Urothelium cell line (cell line): ENCODE measurements around the gene SUGT1.
"Not testable (repeated sequence)": the region's sequence is repeated elsewhere in the genome, so short reads cannot be mapped to it uniquely, and the experiment has no call there.

Experiments used
- DNase-seq: peaks from one replicate; pipeline ENCODE4 v3.0.0; 2011; ENCODE audit warnings: low spot score, mixed read lengths
- FAIRE-seq: peaks from 2 replicates; lab custom pipeline; 2011; peaks lifted over from hg19 to GRCh38; lab: Jason Lieb, UNC

SUGT1 gene

DNA sequence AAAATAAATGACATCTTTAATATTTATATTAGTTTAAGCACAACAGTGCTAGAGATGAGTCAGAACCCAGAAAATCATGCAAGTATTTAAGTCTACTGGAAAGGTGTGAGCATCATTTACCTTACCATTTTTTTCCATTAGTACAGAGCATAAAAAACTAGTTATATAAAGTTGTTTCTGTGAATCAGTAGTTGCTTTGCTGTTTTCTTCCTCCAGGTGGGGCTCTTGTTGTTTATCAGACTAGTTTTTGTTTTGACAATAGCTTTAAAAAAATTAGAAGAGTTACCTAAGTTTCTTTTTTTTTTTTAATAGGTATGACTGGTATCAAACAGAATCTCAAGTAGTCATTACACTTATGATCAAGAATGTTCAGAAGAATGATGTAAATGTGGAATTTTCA, 12.7 kb downstream of the SUGT1 start:
- DNase-seq (peak; percentile 2), FAIRE-seq (no peak)

DNA sequence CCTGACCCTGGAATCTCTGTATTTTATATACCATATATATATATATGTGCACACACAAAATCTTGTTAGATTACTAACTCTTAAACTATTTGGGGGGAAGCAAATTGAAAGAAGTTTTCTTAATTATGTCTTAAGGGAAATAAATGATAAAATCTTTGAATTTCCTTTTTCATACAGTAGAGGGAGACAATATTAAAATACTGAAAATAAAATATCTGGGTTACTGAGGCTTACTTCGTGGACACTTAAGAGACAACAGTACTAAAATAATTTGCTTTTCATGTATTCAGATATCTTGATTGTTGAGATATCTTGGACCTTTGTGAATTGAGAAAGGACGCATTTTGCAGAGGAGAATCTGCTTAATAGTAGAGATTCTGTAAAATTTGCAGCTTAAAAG, 17.0 kb downstream of the SUGT1 start:
- FAIRE-seq (no peak), DNase-seq (no peak)

DNA sequence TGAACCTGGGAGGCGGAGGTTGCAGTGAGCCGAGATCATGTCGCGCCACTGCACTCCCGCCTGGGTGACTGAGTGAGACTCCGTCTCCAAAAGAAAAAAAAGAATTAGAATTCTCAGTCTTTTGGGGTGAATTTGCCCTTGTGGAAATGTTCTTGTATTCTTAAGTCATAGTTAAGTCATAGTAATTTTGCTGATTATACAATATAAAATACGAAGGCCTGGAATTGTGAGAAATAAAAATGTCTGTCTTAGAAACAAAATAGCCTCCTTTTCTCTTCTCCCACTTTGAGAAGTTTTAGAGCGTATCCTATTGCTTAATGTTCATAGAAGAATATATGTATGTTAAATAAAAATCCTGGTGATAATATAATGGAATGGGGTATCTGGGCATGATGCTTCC, 18.1 kb downstream of the SUGT1 start:
- FAIRE-seq, result no peak
- no peak for DNase-seq

DNA sequence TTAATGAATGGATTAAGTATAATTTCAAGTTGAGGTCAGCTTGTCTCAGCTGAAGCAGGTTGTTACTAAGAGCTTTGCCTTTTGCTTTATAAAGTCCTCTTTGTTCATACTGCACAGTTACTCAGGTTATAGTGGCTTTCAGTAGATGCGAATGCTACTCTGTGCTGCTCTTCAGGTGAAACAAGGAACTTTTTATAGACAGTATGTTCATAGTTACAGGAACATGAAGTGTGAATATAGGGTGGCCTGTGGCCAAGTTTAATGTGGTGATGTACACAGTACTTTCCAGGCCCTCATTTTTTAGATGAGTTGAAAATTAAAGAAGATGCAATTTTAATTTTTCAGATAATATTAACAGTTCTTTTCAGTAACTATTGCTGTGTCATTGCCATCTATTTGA, 20.8 kb downstream of the SUGT1 start:
- no peak for DNase-seq
- no peak for FAIRE-seq

DNA sequence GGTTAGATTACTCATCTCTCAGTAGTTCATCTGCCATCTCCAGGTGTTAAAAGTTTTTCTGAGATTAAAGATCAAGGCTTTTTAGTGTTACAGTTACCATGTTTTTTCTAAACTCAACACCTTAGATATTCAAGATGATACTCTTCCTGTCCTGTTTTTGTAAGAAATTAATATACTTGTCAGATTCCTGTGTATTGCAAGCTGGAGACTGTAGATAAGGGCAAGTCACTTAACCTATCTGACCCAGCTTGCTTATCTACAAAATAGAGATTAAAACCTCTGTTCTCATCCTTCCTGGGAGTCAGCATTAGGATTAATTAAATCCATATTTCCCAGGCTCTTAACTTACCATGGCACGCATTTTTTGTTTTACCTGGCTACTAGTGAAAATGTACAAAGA, 25.2 kb downstream of the SUGT1 start:
- no peak for DNase-seq
- no peak for FAIRE-seq

DNA sequence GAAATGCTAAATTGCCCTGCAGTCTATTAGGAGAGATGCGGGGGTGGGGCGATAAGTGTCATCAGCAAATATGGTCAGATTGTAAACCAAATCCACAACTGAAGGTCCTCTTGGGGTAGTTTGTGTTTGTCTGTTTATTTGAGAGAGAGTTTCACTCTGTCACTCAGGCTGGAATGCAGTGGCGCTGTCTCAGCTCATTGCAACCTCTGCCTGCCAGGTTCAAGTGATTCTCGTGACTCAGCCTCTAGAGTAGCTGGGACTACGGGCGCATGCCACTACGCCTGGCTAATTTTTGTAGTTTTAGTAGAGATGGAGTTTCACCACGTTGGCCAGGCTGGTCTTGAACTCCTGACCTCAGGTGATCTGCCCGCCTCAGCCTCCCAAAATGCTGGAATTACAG, 33.2 kb downstream of the SUGT1 start:
- FAIRE-seq, DNase-seq: not testable (repeated sequence)

DNA sequence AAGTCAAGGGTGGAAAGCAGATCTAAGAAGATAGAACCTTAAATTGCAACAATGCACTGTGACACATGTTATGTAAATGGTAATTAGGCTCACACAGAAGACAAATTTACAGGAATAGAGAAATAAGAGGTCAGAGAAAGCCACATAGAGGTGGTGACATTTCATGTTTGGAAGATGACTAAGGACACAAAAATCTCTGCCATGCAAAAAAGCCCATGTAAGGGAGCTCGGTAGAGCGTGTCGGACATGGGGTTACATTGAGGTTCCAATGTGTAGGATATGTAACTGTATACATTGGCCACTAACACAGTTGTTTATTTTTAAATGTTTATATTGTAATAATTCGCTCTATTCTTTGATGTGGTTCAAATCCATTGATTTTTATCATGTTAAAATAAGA, 33.7 kb downstream of the SUGT1 start:
- no peak for FAIRE-seq

DNA sequence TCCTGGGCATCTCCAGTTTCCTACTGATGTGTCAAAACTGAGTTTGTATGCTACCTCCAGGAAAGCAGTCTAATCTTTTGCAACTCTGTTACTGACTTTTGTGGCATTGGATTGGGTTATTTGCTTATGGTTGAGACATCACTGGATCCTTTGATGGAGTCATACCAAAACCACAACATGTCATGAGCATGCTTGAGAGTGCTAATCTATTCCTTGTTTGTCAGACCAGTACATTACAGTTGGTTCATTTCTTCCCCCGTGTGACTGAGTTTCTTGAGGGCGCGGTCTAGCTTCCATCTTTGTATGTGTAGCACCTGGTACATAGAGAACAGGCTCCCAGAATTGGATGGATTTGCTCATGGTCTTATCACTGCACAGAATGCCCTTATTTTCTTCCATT, 43.2 kb downstream of the SUGT1 start:
- FAIRE-seq (no peak), DNase-seq (no peak)

More for the DNA sequence above, 33.7 kb downstream of the SUGT1 start:
- no peak for DNase-seq

DNA sequence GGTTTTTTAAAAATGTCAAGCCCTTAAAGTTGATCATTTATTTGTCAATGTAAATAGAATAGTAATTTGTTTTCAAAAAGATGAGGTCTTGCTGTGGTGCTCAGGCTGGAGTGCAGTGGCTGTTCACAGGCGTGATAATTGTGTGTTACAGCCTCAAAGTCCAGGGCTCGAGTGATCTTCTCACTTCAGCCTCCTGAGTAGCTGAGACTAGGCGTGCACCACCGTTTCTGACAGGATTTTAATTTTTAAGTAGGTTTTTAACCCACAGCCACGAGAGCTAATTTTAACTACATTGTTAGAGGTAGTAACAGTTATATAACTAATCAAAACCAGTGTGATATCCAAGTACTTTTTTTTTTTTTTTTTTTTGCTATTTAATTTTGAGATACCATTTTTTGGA, 43.9 kb downstream of the SUGT1 start:
- FAIRE-seq (no peak), DNase-seq (no peak)

DNA sequence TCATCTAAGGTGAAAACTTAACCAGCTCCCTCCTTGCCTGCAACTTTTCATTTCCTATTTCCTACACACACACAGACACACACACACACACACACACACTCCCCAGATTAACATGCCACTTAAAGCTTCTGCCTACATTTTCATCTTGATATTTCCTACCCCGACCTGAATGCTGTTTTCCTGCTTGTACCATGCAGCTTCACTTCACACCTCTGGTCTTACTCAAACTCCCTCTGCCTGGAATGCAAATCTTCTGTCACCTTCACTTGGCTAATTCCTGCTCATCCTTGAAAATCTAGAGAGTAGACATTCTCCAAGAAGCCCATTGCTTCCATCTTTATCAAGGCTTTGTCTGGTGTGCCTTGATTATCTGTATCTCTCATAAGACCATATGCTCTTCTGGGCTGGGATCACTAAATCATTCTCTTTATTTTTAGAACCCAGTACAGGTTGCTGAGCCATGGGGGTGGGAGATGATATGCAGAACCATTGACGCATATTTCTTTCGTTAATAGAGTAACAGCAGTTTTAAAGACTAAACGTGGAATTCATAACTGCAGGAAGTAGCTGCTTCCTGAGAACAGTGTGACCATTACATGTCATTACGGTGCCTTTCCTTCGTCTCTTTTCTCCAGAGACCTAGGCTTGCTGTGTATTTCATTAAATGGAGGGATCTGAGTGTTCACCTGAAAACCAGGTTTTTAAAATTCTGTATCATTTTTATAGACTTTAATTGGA, 49.3 kb downstream of the SUGT1 start:
- FAIRE-seq, result no peak
- no peak for DNase-seq

DNA sequence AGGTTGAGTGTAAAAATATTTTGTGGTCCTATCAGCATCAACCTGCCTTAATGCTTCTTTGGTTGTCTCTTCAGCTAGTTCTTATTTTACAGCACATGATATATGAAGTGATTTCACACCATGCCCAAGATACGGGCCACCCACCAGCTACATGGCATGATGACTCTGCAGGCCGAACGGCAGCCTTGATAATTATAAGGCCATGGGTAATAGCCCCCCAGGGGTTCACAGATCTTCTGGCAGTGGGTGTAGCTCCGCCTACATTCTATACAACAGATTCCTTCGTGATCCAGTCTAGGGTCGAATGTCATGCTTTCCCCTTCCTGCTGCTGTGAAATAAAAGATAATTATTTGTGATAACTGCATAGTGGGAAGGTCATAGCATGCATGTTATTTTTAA, 50.8 kb downstream of the SUGT1 start:
- FAIRE-seq, result no peak
- DNase-seq, result no peak

DNA sequence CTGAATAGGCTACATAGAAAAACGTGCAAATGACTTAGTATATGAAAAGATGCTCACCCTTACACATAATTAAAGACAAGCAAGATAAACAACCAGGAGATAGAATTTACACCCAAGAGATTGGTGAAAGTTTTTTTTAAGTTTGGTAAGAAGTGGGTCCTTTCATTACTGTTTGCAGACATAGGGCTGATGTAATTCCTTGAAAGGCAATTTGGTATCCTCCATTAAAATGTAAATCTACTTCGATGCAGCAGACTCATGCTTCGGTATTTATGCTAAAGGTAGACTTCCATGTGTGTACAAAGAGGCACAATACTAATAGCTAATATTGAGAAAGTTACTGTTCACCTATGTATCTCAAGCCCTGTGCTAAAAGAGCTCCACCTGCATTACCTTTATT, 53.4 kb downstream of the SUGT1 start:
- DNase-seq, result no peak
- no peak for FAIRE-seq

DNA sequence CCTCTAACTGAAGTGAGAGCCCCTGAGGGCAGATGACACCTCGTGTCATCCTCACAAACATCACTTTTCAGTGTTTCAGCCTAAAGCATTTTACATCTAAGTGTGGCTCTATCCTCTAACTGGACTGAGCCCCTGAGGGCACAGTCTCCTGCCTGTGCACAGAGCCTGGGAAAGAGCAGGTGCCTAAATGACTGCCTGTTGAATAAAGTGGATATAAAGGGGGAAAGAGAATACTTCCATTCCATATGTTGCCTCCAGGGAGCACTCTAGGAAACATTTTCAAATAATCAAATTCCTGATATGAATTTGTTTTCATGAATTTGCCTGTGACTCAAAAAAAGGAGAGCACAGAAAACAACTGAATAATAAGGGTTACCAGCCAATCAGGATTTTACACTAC, 54.7 kb downstream of the SUGT1 start:
- DNase-seq (no peak), FAIRE-seq (no peak)

DNA sequence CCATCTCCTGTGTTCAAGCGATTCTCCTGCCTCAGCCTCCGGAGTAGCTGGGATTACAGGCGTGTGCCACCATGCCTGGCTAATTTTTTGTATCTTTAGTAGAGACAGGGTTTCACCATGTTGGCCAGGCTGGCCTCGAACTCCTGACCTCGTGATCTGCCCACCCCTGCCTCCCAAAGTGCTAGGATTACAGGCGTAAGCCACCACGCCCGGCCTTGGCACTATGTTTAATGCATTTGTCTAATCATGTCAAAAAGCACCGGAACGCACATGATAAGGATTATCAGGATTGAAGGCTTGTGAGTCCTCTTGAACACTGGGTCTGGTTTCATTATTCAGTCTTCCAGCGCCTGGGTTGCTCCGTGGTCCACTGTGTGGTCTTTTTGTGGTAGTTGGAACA, 55.6 kb downstream of the SUGT1 start:
- not testable (repeated sequence) for DNase-seq, FAIRE-seq

DNA sequence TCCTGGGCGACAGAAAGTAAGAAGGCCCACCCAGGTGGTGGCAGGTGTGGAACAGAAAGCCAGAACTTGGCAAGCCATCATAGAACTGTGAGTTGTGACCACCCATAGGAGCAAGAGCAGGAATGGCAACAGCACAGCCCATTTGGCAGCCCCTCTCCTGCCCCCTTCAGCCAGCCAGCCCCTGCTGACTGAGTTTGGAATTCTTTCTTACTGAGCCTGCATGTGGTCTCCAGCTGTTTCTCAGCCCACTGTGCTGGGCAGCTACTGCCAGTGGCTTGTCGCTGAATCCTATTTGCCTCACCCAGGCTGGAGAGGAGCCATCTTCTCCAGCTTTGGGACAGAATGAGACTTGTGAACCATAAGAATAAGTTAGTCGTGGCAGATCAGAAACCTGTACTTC, 58.6 kb downstream of the SUGT1 start:
- no peak for FAIRE-seq

DNA sequence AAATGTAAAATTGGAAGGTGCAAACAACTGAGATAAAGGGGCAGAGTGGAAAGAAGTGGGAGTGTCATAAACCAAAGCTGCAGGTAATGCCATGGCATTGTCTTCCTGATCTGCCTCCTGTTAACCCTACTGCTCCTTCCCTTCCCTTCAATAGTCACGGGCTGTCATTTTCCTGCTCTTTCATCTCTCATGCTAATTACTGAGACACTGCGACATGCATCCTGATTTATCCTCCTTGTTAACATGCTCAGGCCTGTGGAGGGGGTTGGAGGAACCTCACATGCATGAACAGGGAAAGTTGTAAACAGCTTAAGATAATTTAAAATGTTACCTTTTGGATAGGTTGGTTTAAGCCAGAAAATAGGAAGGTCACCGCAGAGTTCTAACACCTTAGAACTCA, 59.7 kb downstream of the SUGT1 start:
- no peak for FAIRE-seq
- no peak for DNase-seq

More for the DNA sequence above, 58.6 kb downstream of the SUGT1 start:
- DNase-seq, result no peak

DNA sequence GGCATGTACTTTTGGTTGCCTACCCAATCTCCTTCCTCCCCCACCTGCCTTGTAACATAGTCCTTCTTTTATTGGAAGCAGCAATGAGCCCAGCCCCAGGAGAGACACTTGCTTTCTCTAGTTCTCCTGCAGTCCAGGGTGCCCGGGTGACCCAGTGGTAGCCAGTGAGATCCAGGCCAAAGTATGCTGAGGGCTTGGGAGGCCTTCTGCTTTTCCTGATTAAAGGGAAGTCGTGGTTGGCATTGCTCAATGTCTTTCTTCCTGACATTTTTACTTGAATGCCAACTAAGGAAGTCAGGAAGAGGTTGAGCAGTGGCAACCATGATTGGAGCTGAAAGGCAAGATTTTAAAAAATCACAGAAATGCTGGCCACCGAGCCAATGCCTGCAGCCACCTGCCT, 61.3 kb downstream of the SUGT1 start:
- no peak for DNase-seq
- FAIRE-seq, result no peak

DNA sequence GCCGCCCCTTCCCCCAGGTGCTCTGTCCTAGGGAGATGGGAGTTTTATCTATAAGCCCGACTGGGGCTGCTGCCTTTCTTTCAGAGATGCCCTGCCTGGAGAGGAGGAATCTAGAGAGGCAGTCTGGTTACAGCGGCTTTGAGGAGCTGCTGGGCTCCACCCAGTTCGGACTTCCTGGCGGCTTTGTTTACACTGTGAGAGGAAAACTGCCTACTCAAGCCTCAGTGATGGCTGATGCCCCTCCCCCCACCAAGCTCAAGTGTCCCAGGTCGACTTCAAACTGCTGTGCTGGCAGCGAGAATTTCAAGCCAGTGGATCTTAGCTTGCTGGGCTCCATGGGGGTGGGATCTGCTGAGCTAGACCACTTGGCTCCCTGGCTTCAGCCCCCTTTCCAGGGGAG, 68.3 kb downstream of the SUGT1 start:
- not testable (repeated sequence) for FAIRE-seq, DNase-seq

DNA sequence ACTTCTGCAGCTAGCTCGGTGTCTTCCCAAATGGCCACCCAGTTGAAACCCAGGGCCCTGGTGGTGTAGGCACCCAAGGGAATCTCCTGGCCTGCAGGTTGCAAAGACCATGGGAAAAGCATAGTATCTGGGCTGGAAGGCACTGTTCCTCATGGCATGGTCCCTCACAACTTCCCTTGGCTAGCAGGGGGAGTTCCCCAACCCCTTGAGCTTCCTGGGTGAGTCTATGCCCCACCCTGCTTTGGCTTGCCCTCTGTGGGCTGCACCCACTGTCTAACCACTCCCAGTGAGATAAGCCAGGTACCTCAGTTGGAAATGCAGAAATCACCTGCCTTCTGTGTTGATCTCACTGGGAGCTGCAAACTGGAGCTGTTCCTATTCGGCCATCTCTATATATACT, 68.7 kb downstream of the SUGT1 start:
- DNase-seq, FAIRE-seq: not testable (repeated sequence)

DNA sequence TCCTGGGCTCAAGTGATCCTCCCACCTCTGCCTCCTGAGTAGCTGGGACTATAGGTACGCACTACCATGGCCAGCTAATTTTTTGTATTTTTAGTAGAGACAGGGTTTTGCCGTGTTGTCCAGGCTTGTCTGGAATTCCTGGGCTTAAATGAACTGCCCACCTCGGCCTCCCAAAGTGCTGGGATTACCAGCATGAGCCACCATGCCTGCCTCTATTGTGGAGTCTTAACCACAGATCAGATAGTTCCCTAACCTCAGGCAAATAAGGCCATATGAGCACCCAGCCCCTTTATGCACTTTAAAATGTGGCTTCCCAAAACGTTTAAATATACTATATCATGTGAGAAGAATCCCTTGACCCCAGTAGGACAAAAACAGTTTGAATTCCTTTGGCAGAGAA, 70.5 kb downstream of the SUGT1 start:
- DNase-seq, result no peak
- no peak for FAIRE-seq

DNA sequence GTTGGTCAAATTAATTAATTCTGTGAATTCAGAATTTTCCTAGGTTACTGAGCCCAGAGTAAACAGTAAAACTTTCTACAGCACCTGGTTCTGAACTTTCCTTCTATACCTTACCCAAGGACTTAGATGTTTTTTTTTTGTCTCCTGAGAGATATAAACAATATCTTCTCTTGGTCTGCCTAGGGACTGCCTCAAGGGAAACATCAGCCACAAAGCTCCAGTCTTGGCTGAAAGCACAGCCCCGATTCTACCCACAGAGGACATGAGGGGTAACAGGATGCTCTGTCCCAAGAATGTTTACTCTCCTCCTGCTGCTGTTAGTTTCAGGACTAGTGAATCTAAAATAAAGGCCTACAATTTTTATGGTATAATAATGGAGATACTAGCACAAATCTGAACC, 72.7 kb downstream of the SUGT1 start:
- DNase-seq, result no peak
- FAIRE-seq, result no peak

DNA sequence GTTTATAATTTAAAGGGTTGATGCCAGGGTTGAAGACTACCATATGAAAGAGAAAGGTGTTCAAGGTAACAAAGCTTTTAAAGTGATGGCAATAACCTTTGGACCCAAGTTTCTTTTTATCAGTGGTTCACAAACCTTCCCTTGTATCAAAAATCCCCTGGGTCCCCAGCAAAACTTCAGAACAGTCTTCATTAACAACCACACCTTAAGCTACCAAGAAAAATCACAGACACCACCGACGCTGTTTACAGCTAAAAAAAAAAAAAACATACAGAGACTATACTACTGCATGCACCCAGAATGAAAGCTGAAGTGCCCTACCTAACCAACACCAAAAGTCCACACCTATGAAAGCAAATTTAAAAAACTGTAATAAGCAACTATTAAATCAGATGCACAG, 73.6 kb downstream of the SUGT1 start:
- FAIRE-seq (no peak), DNase-seq (no peak)

DNA sequence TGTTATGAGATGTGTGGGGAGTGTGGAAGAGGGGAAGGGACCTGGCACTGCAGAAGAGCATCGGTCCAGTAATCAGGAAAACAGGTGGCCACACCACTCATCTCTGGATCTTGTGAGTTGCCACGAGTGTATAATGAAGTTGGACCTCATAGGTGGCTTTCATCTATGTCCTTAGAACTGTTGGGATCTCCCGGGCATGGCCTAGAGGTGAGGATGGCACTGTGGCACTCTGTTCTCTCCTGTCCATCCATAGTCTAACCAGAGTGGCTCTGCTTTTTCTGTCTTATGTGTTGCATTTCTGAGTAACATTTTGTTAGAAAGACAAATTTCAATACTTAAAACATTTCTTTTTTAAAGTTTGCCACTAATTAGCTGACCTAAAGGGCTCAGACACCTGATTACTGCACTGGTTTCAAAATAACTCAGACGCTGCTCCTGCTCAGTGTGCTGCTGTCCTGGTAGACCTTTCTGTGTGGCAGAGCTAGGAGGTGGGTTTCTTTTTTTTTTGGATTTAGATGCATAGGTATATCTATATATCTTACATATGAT, 81.5 kb downstream of the SUGT1 start:
- DNase-seq (no peak), FAIRE-seq (no peak)
